Measurements from ENCODE around the gene LIPC.

Gene LIPC

DNA sequence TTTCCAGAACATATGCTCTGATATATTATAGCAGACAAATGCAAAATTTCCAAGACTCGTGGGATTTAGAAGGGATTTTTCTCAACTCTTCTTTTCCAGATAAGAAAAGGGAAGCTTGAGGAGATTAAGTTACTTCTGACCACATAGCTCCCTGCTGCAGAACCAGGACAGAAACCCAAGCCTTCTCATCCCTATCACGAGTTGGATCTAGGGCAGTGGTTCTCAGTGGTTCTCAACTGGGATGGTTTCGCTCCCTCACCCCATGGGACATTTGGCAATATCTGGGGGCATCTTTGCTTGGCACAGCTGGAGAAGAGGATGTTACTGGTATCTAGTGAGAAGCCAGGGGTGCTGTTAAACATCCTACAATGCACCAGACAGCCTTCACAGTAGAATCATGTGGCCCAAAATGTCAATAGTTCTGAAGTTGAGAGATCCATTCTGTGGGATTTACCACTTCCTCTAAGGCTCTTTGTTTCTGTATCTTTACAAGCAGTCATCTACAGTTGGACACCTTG lies 64.2 kb downstream of the LIPC start:
- no peak for DNase-seq (ENCODE audit: low read depth)

DNA sequence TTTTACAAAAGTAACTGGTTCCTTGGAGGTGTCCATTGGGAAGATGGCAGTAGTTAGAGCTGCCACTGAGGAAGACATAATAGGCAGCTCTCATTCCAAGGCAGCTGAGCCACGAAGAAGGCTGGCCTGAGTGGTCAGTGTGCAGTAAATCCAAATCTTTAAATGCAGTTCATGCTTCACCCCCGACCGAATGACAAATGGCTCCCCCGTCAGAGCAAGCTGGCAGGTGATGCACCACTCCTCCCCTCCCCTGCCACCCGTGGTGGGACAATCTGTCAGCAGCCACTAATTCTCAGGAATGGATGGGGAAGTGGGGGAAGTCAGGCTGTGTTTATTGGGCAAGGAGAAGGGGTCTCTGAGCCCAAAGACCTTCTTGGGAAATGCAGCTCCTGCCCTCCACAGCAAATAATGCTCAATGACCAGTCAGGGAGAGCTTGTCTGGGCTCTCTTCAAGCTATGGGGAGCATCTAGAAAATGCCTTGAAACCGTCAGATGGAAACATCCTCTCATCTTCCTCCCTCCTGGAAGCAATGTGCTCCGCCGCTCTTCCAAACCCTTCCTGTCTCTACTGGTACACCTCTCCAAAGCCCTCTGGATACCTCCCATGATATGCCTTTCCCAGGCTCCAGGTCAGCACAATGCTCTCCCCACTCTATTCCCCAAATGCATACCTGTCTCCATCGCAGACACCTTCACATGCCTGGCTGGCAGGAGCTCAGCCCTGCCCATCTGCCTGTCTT lies 65.4 kb downstream of the LIPC start:
- DNase-seq (ENCODE audit: low read depth) = no peak

DNA sequence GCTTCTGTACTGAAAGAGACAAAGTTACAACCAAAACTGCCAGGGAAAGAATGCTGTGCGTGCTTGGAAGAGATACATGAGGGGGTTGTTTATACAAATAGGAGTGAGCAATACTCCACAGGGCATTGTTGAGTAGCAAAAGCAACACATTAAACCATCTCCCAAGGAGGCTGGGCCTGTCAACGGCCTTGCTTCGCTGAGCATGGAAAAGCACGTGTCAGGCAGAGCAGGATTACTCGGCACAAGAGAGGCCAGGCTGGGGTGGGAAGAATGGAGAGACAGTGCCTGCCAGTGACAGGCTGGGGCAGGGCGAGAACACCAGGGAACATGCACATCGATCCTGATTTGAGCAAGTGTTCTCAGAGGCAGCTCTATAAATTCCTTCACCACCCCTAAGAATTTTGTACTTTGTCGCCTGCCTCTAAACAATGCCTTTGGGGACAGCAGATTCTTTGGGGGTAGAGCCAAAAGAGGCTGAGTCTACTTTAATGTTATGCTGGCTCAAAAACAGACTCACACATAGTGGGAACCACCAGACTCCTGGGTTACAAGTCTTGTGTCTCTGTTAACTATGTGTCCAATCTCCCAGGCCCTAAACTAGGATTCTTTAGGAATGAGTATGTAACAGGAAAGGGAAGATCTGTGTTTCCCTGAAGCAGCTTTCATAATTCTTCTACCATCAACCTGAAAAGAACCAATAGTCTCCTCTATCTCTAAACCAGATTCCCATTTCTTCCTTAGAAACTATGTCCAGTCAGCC lies 67.2 kb downstream of the LIPC start:
- no peak for DNase-seq (ENCODE audit: low read depth)

DNA sequence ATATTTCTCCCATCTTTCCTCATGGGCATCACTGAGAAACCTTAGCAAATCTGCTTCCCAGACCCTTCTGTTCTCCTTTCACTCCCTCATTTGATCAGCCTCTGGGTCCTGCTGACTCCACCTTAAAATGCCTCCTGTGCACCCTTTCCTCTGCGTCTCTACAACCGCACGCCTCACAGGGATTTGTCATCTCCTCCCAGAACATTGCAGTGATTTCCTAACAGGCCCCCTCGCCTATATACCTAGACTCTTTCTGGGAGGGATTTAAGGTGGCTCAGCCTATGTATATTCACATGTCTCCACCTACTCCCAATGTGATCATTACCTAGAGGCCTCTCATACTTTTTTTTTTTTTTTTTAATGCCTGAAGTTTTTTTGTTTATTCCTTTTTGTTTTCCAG lies 69.2 kb downstream of the LIPC start:
- no peak for DNase-seq (ENCODE audit: low read depth)

DNA sequence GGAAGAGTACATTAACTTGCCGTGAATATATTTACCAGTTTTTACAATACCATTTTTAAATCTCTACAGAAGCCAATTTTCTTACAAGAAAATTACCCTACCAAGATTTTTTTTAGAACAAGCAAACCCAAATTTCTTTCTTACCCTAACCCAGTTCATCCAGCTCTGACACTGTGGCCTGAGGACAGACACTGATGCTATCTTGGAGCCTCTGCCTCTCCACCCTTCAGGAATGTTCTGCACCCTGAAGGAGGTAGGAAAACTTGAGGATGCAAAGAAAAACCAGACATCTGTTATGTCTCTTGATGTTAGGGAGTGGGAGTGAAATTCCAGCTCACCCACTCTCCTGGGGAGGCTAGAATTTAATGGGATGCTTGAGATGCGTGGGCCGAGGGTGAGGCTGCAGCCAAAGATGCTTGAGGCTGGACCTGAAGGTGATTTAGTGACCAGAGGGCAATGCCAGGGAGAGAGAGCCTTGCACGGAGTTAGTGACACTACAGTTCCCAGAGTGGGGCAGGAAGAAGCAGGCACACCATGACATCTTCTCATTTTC lies 69.9 kb downstream of the LIPC start:
- DNase-seq (ENCODE audit: low read depth) = no peak

DNA sequence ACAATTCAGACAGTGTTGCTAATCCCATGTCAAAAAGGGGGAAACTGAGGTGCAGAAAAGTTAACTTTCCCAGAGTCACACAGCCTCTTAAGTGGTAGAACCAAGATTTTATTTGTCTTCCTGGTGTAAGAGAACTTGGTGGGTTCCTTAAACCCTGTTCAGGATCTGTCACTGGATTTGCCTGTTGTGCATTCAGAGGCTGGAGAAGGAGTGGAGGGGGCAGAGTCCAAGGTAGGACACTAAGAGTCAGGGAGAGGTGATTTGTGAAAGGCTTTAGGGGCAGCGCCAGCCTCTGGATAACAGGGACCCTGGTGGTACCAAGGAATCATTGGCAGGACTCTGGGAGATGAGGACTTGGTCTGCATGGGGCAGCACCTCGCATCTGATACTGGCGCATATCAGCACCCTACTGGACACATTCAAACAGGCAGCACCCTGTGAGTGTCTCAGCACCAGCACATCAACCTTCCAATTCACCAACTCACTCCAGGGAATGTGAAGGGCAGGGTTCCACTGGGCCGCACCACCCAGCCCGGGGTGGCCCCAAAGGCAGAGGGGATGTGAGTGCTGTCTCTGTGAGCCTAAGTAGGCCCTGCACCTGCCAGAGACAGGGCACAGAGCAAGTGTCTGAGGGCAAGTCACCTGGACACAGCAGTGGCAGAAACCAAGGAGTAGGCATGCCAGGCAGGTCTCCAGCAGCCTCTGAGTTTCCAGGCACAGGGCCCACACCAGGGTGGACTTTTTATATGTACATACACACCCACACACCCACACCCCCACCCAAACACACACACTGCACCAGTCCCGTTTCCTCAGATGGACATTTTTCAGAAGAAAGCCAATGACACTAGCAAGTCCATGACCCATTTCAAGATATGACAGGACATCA lies 71.6 kb downstream of the LIPC start:
- no peak for DNase-seq (ENCODE audit: low read depth)

DNA sequence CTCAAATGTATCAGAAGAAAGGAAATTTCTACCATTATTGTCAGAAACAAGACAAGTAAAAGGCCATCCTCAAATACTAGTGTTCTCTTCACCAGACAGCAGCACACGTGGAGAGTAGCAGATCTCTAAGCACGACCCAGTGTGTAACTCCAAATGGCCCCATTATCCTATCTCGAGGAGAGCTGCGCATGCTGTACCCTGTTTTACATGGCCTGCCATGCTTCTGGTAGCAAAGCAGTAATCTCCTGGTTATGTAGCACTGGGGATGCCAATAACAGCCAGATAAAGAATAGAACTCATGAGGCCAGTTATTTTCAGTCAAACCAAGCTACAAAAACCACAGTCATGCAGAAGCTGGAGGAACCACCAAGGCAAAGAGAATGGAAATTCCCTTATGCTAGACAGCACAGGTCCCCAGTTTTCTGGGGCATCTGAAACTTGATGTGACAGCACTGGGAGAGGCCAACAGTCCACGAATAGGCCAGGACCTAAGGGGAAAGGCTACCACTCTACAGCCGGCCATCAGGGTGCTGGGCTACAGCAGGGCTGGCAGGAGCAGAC lies 73.0 kb downstream of the LIPC start:
- DNase-seq (ENCODE audit: low read depth) = no peak

DNA sequence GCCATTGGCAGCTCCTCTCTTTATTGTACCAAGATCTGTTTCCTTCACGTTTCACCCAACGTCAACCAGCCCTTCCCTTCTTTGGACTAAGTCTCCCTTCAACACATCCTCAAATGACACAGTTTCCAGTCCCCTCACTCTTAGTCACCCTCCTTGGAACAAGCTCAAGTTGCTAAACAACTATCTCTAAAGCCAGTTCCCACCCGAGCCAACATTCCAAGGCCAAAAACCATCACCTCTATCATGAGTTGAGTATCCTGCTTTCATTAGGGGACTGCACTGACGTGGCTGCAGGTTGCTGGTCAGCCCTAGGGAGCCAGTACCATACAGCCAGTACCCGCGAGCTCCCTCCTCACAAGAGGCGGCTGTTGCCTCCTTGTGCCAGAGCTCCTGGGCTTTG lies 73.8 kb downstream of the LIPC start:
- no peak for DNase-seq (ENCODE audit: low read depth)

DNA sequence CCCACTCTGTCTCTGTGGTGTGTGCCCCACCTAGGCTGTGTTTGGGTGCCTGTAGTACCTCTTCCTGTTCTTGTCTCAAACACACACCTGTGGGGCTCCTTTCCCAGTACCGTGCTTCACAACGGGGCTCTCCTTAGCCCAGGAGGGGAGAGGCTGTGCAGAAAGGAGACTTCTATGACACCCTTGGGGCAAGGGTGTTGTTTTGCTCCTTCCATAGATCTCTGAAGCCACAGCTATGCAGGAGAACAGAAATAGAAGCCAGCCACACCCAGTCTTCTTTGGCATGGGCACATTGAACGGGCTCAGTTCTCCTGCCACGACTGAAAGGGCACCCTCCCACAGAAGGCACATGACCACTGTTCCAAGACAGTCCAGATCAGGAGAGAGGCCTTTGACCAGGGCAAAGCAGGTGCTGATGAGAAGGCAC lies 74.3 kb downstream of the LIPC start:
- DNase-seq (ENCODE audit: low read depth) = no peak

DNA sequence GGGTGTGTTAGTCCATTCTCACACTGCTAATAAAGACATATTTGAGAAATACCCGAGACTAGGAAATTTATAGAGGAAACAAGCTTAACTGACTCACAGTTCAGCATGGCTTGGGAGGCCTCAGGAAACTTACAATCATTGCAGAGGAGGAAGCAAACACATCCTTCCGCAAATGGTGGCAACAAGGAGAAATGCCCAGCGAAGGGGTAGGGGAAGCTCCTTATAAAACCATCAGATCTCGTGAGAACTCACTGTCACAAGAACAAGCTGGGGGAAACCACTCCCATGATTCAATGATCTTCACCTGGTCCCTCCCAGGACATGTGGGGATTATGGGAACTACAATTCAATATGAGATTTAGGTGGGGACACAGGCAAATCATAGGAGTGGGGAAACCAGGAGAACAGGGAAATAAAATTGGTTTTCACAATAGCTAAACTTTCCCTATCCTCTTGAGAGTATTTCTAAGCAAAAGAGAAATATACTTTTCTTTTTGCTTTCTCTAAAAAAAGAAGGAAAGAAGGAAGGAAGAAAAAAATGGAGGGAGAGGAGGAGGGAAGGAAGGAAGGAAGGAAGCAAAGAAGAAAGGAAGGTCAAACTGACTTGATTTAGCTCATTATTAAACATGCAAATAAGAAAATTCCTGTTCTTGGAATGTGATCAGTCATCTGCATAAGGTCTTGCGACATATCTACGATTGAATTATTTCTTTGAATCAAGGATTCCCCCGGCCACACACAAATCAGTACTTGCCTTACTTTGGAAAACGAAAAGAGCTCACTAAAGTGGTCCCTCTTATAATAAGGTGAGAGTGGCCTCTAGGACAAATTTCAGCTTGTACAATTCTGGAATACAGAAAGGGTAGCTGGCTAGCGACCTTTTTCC lies 75.2 kb downstream of the LIPC start:
- no peak for DNase-seq (ENCODE audit: low read depth)

DNA sequence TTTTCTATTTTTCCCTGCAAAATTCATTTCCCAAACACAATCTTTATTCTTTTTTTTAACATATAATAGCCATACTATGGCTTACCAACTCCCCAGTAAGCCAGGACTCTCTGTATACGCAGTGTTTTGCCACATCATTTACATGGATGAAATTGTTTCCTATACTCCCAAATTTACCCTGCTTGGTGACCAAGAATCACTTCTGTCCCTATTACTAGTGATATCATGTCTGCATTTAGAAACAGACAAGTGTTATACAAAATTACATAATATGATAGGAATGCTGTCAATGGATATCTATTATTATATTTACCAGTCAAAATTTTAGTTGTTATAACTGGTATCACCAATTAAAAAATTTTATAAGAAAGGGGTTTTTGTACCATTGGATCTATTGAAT lies 77.8 kb downstream of the LIPC start:
- DNase-seq (ENCODE audit: low read depth) = no peak

DNA sequence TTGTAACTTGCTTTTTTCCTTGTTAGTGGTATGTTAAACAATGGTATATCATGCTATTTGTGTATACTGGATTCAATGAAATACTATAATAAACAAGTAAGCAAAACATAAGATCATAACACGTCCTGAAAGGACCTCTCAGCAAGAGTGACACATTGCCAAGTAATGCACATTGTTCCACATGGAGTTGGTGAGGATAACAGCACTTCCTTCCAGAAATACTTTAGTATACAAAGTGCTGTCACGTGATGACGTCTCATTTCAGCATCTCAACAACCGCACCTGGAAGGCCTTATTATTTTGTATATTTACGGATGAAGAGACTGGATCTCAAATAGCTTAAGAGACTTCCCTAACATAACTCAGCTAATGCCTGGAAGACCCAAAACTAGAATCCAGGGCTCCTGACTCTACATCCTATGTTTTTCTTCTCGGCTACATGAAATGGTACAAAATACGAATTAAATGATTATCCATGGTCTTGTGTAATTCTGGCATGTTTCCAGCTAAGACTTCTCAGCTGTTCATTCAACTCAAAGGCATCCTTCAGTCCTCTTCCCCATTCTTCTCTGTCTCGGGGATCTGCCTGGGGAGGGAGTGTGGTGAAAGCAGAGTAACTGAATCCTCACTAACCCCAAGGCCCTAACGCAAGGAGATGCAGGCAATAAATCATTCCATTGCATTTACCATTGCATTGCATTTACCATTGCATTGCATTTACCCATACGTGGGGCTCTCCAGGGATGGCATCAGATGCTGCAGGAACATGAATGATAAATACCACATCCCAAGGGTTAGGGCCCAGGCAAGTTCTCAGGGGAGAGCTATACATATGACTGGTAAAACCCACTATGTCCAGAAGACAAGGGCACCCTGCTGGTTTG lies 79.2 kb downstream of the LIPC start:
- no peak for DNase-seq (ENCODE audit: low read depth)

DNA sequence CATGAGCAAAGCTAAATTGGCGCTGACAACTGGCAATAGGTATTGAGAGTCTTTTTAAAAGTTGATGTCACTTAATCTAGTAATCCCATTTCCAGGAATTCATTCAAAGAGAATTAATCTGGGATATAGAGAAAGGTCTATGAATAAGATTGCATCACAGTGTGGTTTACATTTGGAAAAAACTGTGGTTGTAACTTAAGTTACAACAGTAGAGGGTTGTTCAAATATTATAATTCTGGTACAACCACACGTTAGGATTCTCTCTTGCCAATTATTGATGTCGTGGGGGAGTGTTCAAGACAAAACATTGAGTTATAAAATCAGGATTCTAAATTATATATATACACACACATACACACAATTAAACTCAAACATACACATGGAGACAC lies 79.8 kb downstream of the LIPC start:
- no peak for DNase-seq (ENCODE audit: low read depth)

DNA sequence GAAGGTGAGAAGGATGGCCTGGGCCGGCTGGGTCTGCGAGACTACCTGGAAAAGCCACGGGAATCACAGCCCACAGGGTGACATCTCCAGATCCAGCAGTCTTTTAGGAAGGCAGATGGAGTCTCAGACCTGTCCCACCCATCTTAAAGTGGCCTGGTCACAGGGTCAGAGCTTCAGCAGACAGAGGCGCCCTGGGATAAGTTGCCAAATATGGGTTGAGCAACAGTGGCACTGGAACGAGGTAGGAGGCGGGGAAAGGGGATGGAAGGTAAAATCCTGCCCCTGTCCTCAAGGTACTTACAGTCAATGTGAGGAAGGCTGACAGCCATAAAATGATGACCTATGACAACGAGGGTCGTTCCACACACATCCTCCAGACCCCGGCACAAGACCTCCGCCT lies 80.7 kb downstream of the LIPC start:
- no peak for DNase-seq (ENCODE audit: low read depth)

DNA sequence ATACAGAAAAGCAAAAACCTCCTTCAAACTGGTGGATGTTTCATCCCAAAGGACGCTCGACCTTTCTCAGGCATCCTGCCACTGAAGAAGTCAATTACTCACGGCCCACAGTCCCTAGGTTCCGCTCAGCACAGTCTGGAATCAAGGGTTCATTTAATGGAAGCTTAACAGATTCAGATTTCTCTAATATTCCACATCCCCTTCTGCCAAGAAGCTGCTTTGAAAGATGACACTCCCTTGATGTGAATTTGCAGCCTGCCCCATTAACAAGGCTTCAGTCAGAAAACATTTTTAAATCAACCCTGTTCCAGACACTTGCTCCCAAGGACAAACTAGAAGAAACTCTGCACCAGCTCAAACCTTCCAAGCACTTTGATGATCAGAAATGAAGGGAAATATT lies 81.2 kb downstream of the LIPC start:
- DNase-seq (ENCODE audit: low read depth) = no peak

DNA sequence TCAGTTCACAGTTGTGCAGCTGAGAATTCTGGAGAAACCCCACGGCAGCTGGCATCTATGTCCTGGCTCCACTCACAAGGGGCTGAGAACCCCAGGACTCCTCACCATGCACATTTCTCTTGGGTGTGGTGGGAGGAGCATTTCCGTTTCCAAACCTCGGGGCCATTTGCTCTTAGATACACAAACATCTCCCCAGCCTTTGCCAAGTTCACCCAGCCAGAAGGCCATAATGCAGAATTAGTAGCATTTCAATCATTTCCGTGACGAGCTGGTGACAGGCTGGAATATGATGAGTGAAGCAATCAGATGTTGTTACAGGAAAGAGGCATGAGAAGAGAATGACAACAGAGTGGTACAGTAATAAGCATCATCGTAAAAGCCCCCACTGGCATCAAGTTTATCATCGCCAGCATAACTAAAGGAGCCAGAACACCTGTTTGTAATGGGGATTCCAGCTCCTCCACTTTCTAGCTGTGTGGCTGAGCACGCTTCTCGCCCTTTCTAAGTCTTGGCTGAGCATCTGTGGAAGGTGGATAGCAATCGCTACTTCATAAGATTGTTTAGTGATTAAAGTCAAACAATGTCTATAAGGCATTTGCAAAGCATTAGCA lies 82.0 kb downstream of the LIPC start:
- no peak for DNase-seq (ENCODE audit: low read depth)

DNA sequence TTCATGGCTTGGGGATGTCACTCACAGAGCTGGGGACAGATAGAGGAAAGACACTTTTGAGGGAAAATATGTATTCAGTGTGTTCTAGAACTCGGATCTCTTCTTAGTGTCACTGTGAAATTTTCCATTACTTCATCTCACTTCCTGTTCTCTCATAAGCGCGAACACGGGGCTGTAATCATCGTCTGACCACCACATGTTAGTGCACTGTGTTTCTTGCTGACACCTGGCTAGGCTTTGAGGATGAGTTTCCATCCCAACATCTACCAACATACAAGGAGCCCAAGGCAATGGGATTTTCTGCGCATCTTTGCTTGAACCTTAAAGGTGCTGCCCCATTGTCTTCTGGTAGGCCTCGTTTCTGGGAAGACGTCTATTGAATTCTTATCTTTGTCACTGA lies 84.0 kb downstream of the LIPC start:
- no peak for DNase-seq (ENCODE audit: low read depth)

DNA sequence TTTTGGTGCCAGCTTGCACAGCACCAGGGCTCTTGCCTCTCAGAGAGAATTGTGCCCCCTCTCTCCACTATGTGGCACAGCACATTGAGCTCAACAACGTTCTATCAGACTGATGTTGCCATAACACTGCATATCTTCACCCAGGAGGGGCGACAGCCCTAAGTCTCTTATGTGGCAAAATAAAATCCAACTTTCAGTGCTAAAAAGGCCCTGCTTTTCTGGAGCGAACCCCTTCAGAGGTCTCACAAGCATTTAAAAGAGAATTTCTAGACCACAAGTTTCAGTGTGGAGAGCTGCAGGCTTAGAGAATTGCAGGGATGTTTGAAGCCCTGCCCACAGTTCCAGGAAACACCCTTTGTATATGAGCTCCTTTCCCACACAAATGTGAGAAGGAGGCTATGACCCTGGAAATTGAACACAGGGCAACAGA lies 85.5 kb downstream of the LIPC start:
- no peak for DNase-seq (ENCODE audit: low read depth)
